H9 (cell line): Measurements from ENCODE around the gene RBM22. TPM values are rescaled to one million over a fixed set of nuclear protein-coding genes. Genes with fewer than 3 reads are reported as not detected.
A peak's percentile ranks its signal among the peaks of the same experiment; 100 is the strongest.

Source experiments
- DNase-seq: peaks from one replicate; pipeline ENCODE4 v3.0.0-alpha.2; 2017
- H2AFZ ChIP-seq: one replicate; pipeline ENCODE4 v1.6.1; 2013; ENCODE audit warnings: mild to moderate bottlenecking, low read length, control low read depth, moderate library complexity
- H2AK5ac ChIP-seq: 2 replicates; pipeline ENCODE4 v1.6.1; 2013; ENCODE audit warnings: low read length, control low read depth, mixed read lengths; ENCODE audit not compliant: insufficient read length
- H2BK120ac ChIP-seq: one replicate; pipeline ENCODE4 v1.6.1; 2013; ENCODE audit warnings: low read depth, mild to moderate bottlenecking, low read length, control low read depth, inconsistent platforms; ENCODE audit not compliant: poor library complexity, severe bottlenecking
- H2BK12ac ChIP-seq: 2 replicates; pipeline ENCODE4 v1.6.1; 2013; ENCODE audit warnings: low read length, control low read depth, mixed read lengths, low read depth; ENCODE audit not compliant: insufficient read length
- H2BK15ac ChIP-seq: 2 replicates; pipeline ENCODE4 v1.6.1; 2013; ENCODE audit warnings: low read depth, low read length, control low read depth
- H2BK20ac ChIP-seq: one replicate; pipeline ENCODE4 v1.6.1; 2013; ENCODE audit warnings: low read depth, mild to moderate bottlenecking, low read length, control low read depth, inconsistent platforms; ENCODE audit not compliant: poor library complexity, severe bottlenecking
- H2BK5ac ChIP-seq: 2 replicates; pipeline ENCODE4 v1.6.1; 2013; ENCODE audit warnings: low read length, control low read depth, mixed read lengths; ENCODE audit not compliant: insufficient read length
- H3K14ac ChIP-seq: 2 replicates; pipeline ENCODE4 v1.6.1; 2013; ENCODE audit warnings: low read length, control low read depth; ENCODE audit not compliant: insufficient read depth
- H3K18ac ChIP-seq: 2 replicates; pipeline ENCODE4 v1.6.1; 2013; ENCODE audit warnings: low read depth, mild to moderate bottlenecking, mixed read lengths, low read length, control low read depth; ENCODE audit not compliant: insufficient read length
- H3K23ac ChIP-seq: 2 replicates; pipeline ENCODE4 v1.6.1; 2013; ENCODE audit warnings: low read length, control low read depth, mixed read lengths, low read depth; ENCODE audit not compliant: insufficient read length
- H3K23me2 ChIP-seq: 2 replicates; pipeline ENCODE4 v1.6.1; 2013; ENCODE audit warnings: low read depth, mild to moderate bottlenecking, mixed read lengths, low read length, control low read depth; ENCODE audit not compliant: insufficient read length, poor library complexity, severe bottlenecking
- H3K27ac ChIP-seq: 2 replicates; pipeline ENCODE4 v1.5.1; 2013; ENCODE audit warnings: low read length, control low read depth, mixed read lengths, low read depth; ENCODE audit not compliant: insufficient read length
- H3K27me3 ChIP-seq: 2 replicates; pipeline ENCODE4 v1.6.1; 2013; ENCODE audit warnings: low read length, control low read depth, inconsistent platforms; ENCODE audit not compliant: insufficient read depth
- H3K4ac ChIP-seq: 2 replicates; pipeline ENCODE4 v1.6.1; 2013; ENCODE audit warnings: low read depth, mild to moderate bottlenecking, control low read depth, inconsistent platforms, low read length, moderate library complexity
- H3K4me1 ChIP-seq: 2 replicates; pipeline ENCODE4 v1.6.1; 2013; ENCODE audit warnings: low read length, control low read depth, inconsistent platforms; ENCODE audit not compliant: insufficient read depth
- H3K4me2 ChIP-seq: 2 replicates; pipeline ENCODE4 v1.6.1; 2013; ENCODE audit warnings: low read length, control low read depth, mixed read lengths; ENCODE audit not compliant: insufficient read length, insufficient read depth
- H3K56ac ChIP-seq: 2 replicates; pipeline ENCODE4 v1.6.1; 2013; ENCODE audit warnings: low read depth, mild to moderate bottlenecking, mixed read lengths, low read length, control low read depth; ENCODE audit not compliant: insufficient read length
- H3K79me1 ChIP-seq: 2 replicates; pipeline ENCODE4 v1.6.1; 2013; ENCODE audit warnings: low read depth, mild to moderate bottlenecking, moderate library complexity, low read length, control low read depth, inconsistent platforms; ENCODE audit not compliant: insufficient read depth, poor library complexity, severe bottlenecking
- H3K79me2 ChIP-seq: 2 replicates; pipeline ENCODE4 v1.6.1; 2013; ENCODE audit warnings: low read length, control low read depth, inconsistent platforms; ENCODE audit not compliant: insufficient read depth
- H3K9ac ChIP-seq: 2 replicates; pipeline ENCODE4 v1.6.1; 2013; ENCODE audit warnings: low read length, control low read depth, mixed read lengths; ENCODE audit not compliant: insufficient read length; ENCODE audit errors: extremely low read depth
- H3K9me3 ChIP-seq: one replicate; pipeline ENCODE4 v1.6.1; 2013; ENCODE audit warnings: low read depth, low read length, inconsistent platforms; ENCODE audit not compliant: control insufficient read depth
- H3T11ph ChIP-seq: one replicate; pipeline ENCODE4 v1.6.1; 2013; ENCODE audit warnings: mild to moderate bottlenecking, low read length, control low read depth, inconsistent platforms
- H4K20me1 ChIP-seq: one replicate; pipeline ENCODE4 v1.6.1; 2013; ENCODE audit not compliant: control insufficient read depth, insufficient read length, insufficient read depth
- H4K5ac ChIP-seq: 2 replicates; pipeline ENCODE4 v1.6.1; 2013; ENCODE audit warnings: low read depth, mild to moderate bottlenecking, mixed read lengths, low read length, control low read depth; ENCODE audit not compliant: insufficient read length
- H4K8ac ChIP-seq: replicated peaks from 2 replicates; pipeline ENCODE4 v1.6.1; 2013; ENCODE audit warnings: low read length, control low read depth, mixed read lengths, low read depth; ENCODE audit not compliant: insufficient read length
- H4K91ac ChIP-seq: 2 replicates; pipeline ENCODE4 v1.6.1; 2013; ENCODE audit warnings: low read depth, mild to moderate bottlenecking, moderate library complexity, mixed read lengths, low read length, control low read depth; ENCODE audit not compliant: insufficient read length
- H3K27ac Mint-ChIP-seq, 3 experiments: 2 replicates in 2 of 3; 3 replicates in 1 of 3; pipeline ENCODE4 v1.8.0; 2020 to 2021; ENCODE audit warnings: mixed read lengths in 3 of 3, mild to moderate bottlenecking in 1 of 3, moderate library complexity in 1 of 3
- H3K27me3 Mint-ChIP-seq: 2 replicates; pipeline ENCODE4 v1.8.0; 2021; ENCODE audit warnings: low read depth, mild to moderate bottlenecking, moderate library complexity, mixed read lengths
- H3K36me3 Mint-ChIP-seq, 3 experiments: 2 replicates in 2 of 3; 3 replicates in 1 of 3; pipeline ENCODE4 v1.8.0; 2020 to 2021; ENCODE audit warnings: low read depth in 3 of 3, mixed read lengths in 3 of 3; ENCODE audit not compliant: insufficient read depth in 1 of 3
- H3K4me1 Mint-ChIP-seq, 2 experiments: 2 replicates each; pipeline ENCODE4 v1.8.0; 2020; ENCODE audit warnings: mixed read lengths in 2 of 2
- H3K4me3 Mint-ChIP-seq, 2 experiments: 2 replicates in 1 of 2; 3 replicates in 1 of 2; pipeline ENCODE4 v1.8.0; 2020 to 2021; ENCODE audit warnings: mild to moderate bottlenecking in 2 of 2, mixed read lengths in 2 of 2, moderate library complexity in 1 of 2
- H3K9me3 Mint-ChIP-seq, 2 experiments: 2 replicates in 1 of 2; 3 replicates in 1 of 2; pipeline ENCODE4 v1.8.0; 2020; ENCODE audit warnings: mild to moderate bottlenecking in 2 of 2, mixed read lengths in 2 of 2, moderate library complexity in 1 of 2
- WGBS: extraction: QIAGEN DNeasy Blood & Tissue Kit; methylation state at CpG from one replicate; pipeline ENCODE4 v1.1.7; 2013; ENCODE audit warnings: missing lambda C conversion rate, low lambda C conversion rate, mixed read lengths; ENCODE audit not compliant: insufficient read length; ENCODE audit errors: extremely low coverage; 5-methylcytosine and 5-hydroxymethylcytosine counted together
- long read RNA-seq: library from polyadenylated mRNA; unstranded; transcript quantifications from one replicate; pipeline ENCODE4 v2.0.0, GENCODE V29; 2020
- total RNA-seq: library from RNA; stranded (reverse); gene quantifications from 2 replicates; pipeline ENCODE4 v1.2.1, GENCODE V29; 2021
- TF ChIP-seq, protein P1 (sequence below): fragments of 200-600 bp; sonication (generic); conservative IDR thresholded peaks from 3 replicates; pipeline ENCODE4 v1.8.0; 2021; ENCODE audit warnings: antibody characterized with exemption, mild to moderate bottlenecking

RBM22 gene
- 44.9 and 47.0 TPM in 2 replicates for total RNA-seq
- long read RNA-seq, transcript RBM22-201 (11 exons, 2,342 nt) = major isoform, 214 of 241 reads
- long read RNA-seq, partial matches to known transcripts = 12 of 241 reads
- long read RNA-seq, other reads (novel, unspliced or antisense) = 14 of 241 reads

DNA sequence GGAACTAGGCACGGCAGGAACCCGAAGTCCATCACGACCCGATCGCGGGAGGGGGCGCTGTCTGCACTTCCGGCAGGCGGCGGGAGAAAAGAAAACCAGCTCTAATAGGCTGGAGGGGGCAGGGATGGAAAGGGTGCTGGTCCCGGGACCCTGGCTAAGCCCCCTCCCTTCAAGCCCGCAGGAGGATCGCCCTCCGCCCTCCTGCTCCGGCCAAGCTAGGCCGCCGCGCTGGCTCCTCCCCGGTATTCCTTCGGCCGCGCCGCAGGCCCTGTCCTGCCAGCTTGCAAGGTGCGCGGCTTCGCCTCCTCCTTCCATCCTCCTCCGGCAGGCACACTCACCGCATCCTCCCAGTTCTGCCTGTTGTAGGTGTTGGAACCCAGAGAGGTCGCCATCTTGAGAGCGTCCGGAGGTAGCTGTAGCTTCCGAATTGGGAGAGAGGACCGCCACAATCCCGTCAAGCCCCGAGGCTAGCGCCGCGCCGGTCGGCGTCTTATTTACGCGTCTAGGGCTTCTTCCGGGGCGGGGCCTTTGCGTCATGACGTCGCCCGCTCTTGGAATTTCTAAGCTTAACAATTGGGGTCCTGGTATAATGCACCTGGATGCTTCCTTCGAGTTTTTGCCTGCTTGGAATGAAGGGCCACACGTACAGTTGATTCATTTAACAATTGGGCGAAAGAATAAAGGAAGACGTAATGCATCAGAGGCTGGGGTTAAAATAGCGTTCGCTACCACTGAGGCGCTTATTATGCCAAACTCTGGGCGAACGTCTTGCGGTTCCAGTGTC lies at the start of gene RBM22:
Gene RBM22, minus strand, starts transcription at position 469 of the 784 bp plus-strand sequence. Its CDS starts 77 bp downstream, at position 392.
- Histone ChIP-seq H3K4ac (peak within 1 kb of the TSS; percentile 45; the same call in 1 of the 2 replicates), H2AFZ (no peak within 1 kb of the TSS), H3K4me1 (no peaks in the 10 kb centered on the region), H3K18ac (peak within 1 kb of the TSS; percentile 94), H3K79me2 (peaks cover 6% of the 10 kb centered on the region; the same call in 1 of the 2 replicates), H3K79me1 (no peaks in the 10 kb centered on the region), H3K23ac (no peak within 1 kb of the TSS), H4K91ac (no peak within 1 kb of the TSS), H3K4me2 (peak within 1 kb of the TSS; percentile 97), H4K8ac (no peak within 1 kb of the TSS), H2BK15ac (no peak within 1 kb of the TSS), H2AK5ac (no peak within 1 kb of the TSS), H2BK120ac (no peak within 1 kb of the TSS), H3K56ac (no peak within 1 kb of the TSS), H2BK12ac (peak within 1 kb of the TSS; percentile 20), H3T11ph (no peak within 1 kb of the TSS), H3K9me3 (no peaks in the 10 kb centered on the region), H2BK5ac (peak within 1 kb of the TSS; percentile 84), H4K20me1 (no peaks in the 10 kb centered on the region), H4K5ac (no peak within 1 kb of the TSS), H3K27ac (peak within 1 kb of the TSS; percentile 37), H3K14ac (peak within 1 kb of the TSS; percentile 91), H3K23me2 (peaks cover 7% of the 10 kb centered on the region), H2BK20ac (no peak within 1 kb of the TSS), H3K27me3 (no peaks in the 10 kb centered on the region), H3K9ac (peak within 1 kb of the TSS; percentile 89)
- TF ChIP-seq, protein P1, sequence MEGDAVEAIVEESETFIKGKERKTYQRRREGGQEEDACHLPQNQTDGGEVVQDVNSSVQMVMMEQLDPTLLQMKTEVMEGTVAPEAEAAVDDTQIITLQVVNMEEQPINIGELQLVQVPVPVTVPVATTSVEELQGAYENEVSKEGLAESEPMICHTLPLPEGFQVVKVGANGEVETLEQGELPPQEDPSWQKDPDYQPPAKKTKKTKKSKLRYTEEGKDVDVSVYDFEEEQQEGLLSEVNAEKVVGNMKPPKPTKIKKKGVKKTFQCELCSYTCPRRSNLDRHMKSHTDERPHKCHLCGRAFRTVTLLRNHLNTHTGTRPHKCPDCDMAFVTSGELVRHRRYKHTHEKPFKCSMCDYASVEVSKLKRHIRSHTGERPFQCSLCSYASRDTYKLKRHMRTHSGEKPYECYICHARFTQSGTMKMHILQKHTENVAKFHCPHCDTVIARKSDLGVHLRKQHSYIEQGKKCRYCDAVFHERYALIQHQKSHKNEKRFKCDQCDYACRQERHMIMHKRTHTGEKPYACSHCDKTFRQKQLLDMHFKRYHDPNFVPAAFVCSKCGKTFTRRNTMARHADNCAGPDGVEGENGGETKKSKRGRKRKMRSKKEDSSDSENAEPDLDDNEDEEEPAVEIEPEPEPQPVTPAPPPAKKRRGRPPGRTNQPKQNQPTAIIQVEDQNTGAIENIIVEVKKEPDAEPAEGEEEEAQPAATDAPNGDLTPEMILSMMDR = peak; percentile 70
- H3K9me3 Mint-ChIP-seq = no peaks in the 10 kb centered on the region
- WGBS = no CpG with 5 or more reads among the region's 59 CpGs
- H3K27me3 Mint-ChIP-seq = no peaks in the 10 kb centered on the region
- peaks cover 10 to 35% (median 26%) of the 10 kb centered on the region in 3 experiments; a peak in 6 of 7 replicates for H3K36me3 Mint-ChIP-seq
- H3K27ac Mint-ChIP-seq = no peak within 1 kb of the TSS
- DNase-seq = peak; percentile 94
- no peaks in the 10 kb centered on the region; a peak in 1 of 4 replicates for H3K4me1 Mint-ChIP-seq
- H3K4me3 Mint-ChIP-seq = no peak within 1 kb of the TSS
